ENCODE data around the gene NRP2.

DNA sequence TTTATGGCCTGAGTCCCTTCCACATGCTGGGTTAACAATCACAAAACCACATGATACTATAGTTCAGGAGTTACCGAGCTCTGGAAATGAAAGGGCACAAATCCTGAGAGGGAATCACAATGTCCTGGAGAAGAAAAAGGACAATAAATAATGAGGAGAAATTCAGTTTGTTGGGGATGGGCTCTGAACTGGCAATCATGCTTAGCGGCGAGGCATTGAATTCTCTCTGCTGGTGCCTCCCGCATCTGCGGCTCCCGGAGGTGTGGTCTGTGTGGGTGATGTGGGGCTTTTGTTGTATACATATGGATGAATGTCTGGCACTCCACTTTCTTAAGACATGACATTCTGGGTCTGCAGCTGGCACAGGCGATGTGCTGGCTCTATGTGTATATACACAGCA lies 46.1 kb downstream of the NRP2 start:
- TF ChIP-seq, protein P1, sequence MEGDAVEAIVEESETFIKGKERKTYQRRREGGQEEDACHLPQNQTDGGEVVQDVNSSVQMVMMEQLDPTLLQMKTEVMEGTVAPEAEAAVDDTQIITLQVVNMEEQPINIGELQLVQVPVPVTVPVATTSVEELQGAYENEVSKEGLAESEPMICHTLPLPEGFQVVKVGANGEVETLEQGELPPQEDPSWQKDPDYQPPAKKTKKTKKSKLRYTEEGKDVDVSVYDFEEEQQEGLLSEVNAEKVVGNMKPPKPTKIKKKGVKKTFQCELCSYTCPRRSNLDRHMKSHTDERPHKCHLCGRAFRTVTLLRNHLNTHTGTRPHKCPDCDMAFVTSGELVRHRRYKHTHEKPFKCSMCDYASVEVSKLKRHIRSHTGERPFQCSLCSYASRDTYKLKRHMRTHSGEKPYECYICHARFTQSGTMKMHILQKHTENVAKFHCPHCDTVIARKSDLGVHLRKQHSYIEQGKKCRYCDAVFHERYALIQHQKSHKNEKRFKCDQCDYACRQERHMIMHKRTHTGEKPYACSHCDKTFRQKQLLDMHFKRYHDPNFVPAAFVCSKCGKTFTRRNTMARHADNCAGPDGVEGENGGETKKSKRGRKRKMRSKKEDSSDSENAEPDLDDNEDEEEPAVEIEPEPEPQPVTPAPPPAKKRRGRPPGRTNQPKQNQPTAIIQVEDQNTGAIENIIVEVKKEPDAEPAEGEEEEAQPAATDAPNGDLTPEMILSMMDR (IDR thresholded peaks at IDR 0.05), result no peak
- TF ChIP-seq POLR2A (IDR thresholded peaks at IDR 0.05), result no peak
